Endothelial cell (in vitro differentiated cells): ENCODE results near the gene CBARP. TPM values are rescaled to one million over a fixed set of nuclear protein-coding genes. Genes with fewer than 3 reads are reported as not detected.

Experiments
- DNase-seq: peaks from one replicate; pipeline ENCODE4 v3.0.0; 2021; ENCODE audit warnings: low spot score
- H3K27ac Mint-ChIP-seq: one replicate; pipeline ENCODE4 v1.8.0; 2021; ENCODE audit warnings: mixed read lengths, inconsistent platforms; ENCODE audit not compliant: unreplicated experiment
- H3K27me3 Mint-ChIP-seq: one replicate; pipeline ENCODE4 v1.8.0; 2021; ENCODE audit warnings: mild to moderate bottlenecking, moderate library complexity, mixed read lengths, inconsistent platforms; ENCODE audit not compliant: unreplicated experiment
- H3K36me3 Mint-ChIP-seq: one replicate; pipeline ENCODE4 v1.8.0; 2021; ENCODE audit warnings: mild to moderate bottlenecking, low read depth, mixed read lengths, inconsistent platforms; ENCODE audit not compliant: unreplicated experiment
- H3K4me1 Mint-ChIP-seq: one replicate; pipeline ENCODE4 v1.8.0; 2021; ENCODE audit warnings: mild to moderate bottlenecking, mixed read lengths, inconsistent platforms; ENCODE audit not compliant: unreplicated experiment
- H3K4me3 Mint-ChIP-seq: one replicate; pipeline ENCODE4 v1.8.0; 2021; ENCODE audit warnings: mild to moderate bottlenecking, mixed read lengths, inconsistent platforms; ENCODE audit not compliant: unreplicated experiment
- H3K9me3 Mint-ChIP-seq: one replicate; pipeline ENCODE4 v1.8.0; 2021; ENCODE audit warnings: mixed read lengths, inconsistent platforms; ENCODE audit not compliant: unreplicated experiment
- CTCF ChIP-seq: fragments of 200-600 bp; sonication (generic); IDR thresholded peaks from one replicate; pipeline ENCODE4 v1.5.0; 2021; ENCODE audit warnings: antibody characterized with exemption; ENCODE audit not compliant: unreplicated experiment
- total RNA-seq: library from RNA; stranded (reverse); fragmentation: NEBNext Ultra II Directional; extraction: Animal tissue kit (Norgen Biotek cat#: 25700); gene quantifications from one replicate; pipeline ENCODE4 v1.2.1, GENCODE V29; 2021; ENCODE audit not compliant: unreplicated experiment

The CBARP gene
- total RNA-seq, 1 donor from 2014 or later = 10.4 TPM

GRCh38 chr19:1257475-1258162, 19.8 kb upstream of the CBARP start:
- DNase-seq = no peak
- peaks cover 42% of the 10 kb centered on the region for H3K4me1 Mint-ChIP-seq
- H3K27ac Mint-ChIP-seq = peak overlapping the region; percentile 64
- H3K9me3 Mint-ChIP-seq = no peaks in the 10 kb centered on the region
- peaks cover 24% of the 10 kb centered on the region for H3K27me3 Mint-ChIP-seq
- H3K4me3 Mint-ChIP-seq = peak overlapping the region; percentile 79
- no peak for TF ChIP-seq CTCF
- H3K36me3 Mint-ChIP-seq = peaks cover 18% of the 10 kb centered on the region

GRCh38 chr19:1256646-1257474, 19.1 kb upstream of the CBARP start:
- no peak for DNase-seq
- Mint-ChIP-seq H3K27ac (peak overlapping the region; percentile 64), H3K4me3 (peak overlapping the region; percentile 79), H3K36me3 (peaks cover 18% of the 10 kb centered on the region), H3K4me1 (peaks cover 40% of the 10 kb centered on the region), H3K27me3 (peaks cover 23% of the 10 kb centered on the region), H3K9me3 (no peaks in the 10 kb centered on the region)
- TF ChIP-seq CTCF = no peak

GRCh38 chr19:1255186-1256161, 17.7 kb upstream of the CBARP start:
- Mint-ChIP-seq H3K27ac (no peak overlapping the region), H3K27me3 (peaks cover 24% of the 10 kb centered on the region), H3K9me3 (no peaks in the 10 kb centered on the region), H3K36me3 (peaks cover 22% of the 10 kb centered on the region), H3K4me1 (peaks cover 33% of the 10 kb centered on the region), H3K4me3 (peak overlapping the region; percentile 73)
- no peak for DNase-seq
- no peak for TF ChIP-seq CTCF

- Mint-ChIP-seq H3K36me3 (peaks cover 22% of the 10 kb centered on the region), H3K4me1 (peaks cover 29% of the 10 kb centered on the region), H3K27me3 (peaks cover 20% of the 10 kb centered on the region), H3K4me3 (peak overlapping the region; percentile 73), H3K9me3 (no peaks in the 10 kb centered on the region), H3K27ac (peak overlapping the region; percentile 24)
- no peak for TF ChIP-seq CTCF
- no peak for DNase-seq
Observed at GRCh38 chr19:1254530-1255185, 16.9 kb upstream of the CBARP start.
